HG02885 (cell line): ENCODE results near the gene TMEM238L.

ENCODE experiments used
- ATAC-seq: cut with Tn5 transposase; IDR thresholded peaks from one replicate; pipeline ENCODE4 v1.9.1; 2021; ENCODE audit warnings: mild to moderate bottlenecking; ENCODE audit not compliant: unreplicated experiment, poor library complexity

TMEM238L gene

GRCh38 chr17:10752696-10753095 is 51.2 kb downstream of the TMEM238L start:
- ATAC-seq: no peak

- no peak for ATAC-seq
Observed at GRCh38 chr17:10751563-10751962, 52.3 kb downstream of the TMEM238L start.

- no peak for ATAC-seq
Observed at GRCh38 chr17:10750210-10750609, 53.7 kb downstream of the TMEM238L start.

GRCh38 chr17:10748531-10749181 is 55.2 kb downstream of the TMEM238L start:
- no peak for ATAC-seq

- no peak for ATAC-seq
Observed at GRCh38 chr17:10745231-10745630, 58.7 kb downstream of the TMEM238L start.
